ENCODE measurements around the gene DIAPH2.

GRCh38 chrX:97524340-97524739, 839.7 kb downstream of the DIAPH2 start:
- TF ChIP-seq CTCF (IDR thresholded peaks at IDR 0.05; ENCODE audit: low read depth, low read length, poor library complexity, severe bottlenecking) (no peak), EZH2phosphoT487 (IDR thresholded peaks at IDR 0.05; ENCODE audit: borderline replicate concordance, low read length) (no peak)

Data from DOHH2 (cell line).